Activated CD4-positive, CD25-positive, alpha-beta regulatory T cell treated with anti-CD3 and anti-CD28 coated beads, Interleukin-2, amount 50 U/mL, for 72 hours (primary cell): ENCODE measurements around the gene HTR4.
"Not testable (repeated sequence)": the region's sequence is repeated elsewhere in the genome, so short reads cannot be mapped to it uniquely, and the experiment has no call there.

Source experiments
- DNase-seq: peaks from one replicate; pipeline ENCODE4 v3.0.0; 2021

HTR4 gene

GRCh38 chr5:148653836-148654781 lies at the start of gene HTR4:
Gene HTR4 (minus strand): TSS chr5:148654527. CDS start chr5:148637014, 17,513 bp downstream.
- DNase-seq: no peak

- DNase-seq: no peak
These were observed 47.8 kb upstream of the HTR4 start for GRCh38 chr5:148702019-148702596.

DNA sequence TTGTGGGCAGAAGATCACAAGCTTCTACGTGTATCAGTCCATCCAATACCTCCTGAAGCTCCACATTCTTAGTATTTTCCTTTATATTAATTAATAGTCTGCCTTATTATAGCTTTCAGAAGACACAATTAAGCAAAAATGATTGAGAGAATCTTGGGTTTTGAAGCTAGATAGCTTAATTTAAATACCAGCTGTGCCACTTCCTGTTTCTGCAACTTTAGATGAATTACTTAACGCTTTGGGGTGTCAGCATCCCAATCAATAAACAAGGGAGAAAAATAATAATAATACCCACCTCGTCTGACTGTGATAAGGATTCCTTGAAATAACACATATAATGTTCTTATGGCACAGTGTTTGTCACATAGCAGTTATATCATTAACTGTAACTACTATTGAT lies 44.7 kb upstream of the HTR4 start:
- no peak for DNase-seq

GRCh38 chr5:148697809-148698196 lies 43.5 kb upstream of the HTR4 start:
- no peak for DNase-seq

- no peak for DNase-seq
These were observed 43.0 kb upstream of the HTR4 start for GRCh38 chr5:148697180-148697808.

GRCh38 chr5:148696187-148697036 lies 42.1 kb upstream of the HTR4 start:
- DNase-seq: no peak

DNA sequence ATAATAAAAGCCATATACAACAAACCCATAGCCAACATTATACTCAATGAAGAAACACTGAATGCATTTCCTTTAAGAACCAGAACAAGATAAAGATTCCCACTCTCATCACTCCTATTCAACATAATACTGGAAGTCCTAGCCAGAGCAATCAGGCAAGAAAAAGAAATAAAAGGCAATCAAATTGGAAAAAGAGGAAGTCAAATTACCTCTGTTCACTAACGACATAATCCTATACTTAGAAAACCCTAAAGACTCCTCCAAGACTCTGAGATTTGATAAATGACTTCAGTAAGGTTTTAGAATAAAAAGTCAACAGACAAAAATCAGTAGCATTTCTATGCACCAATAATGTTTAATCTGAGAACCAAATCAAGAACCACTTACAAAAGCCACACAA lies 36.6 kb upstream of the HTR4 start:
- DNase-seq: no peak

DNA sequence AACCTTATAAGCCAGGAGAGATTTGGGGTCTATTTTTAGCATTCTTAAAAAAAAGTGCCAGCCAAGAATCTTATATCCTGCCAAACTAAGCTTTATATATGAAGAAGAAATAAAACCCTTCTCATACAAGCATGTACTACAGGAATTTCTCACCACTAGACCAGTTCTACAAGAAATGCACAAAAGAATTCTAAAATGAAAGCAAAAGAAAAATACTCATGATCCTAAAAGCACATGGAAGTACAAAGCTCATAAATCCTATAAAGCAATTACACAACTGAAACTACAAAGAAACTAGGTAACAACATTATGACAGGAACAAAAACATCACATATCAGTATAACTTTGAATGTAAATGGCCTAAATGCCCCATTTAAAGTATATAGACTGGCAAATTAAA lies 34.5 kb upstream of the HTR4 start:
- no peak for DNase-seq

- DNase-seq: no peak
These were observed 33.5 kb upstream of the HTR4 start for GRCh38 chr5:148687871-148688270.

GRCh38 chr5:148687427-148687826 lies 33.1 kb upstream of the HTR4 start:
- DNase-seq: no peak

DNA sequence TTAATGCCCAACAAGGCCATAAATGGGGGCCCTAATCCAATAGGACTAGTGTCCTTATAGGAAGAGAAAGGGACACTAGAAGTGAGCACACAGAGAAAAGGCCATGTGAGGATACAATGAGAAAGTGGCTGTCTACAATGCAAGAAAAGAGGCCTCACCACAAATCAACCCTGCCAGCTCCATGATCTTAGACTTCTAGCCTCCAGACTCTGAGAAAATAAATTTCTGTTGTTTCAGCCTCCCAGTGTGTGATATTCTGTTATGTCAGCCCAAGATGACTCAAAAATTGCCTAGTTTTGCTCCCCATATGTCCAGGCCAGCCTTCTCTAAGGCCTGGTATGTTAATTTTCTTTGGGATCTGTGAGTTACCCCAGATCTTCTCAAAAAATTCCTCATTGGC lies 32.3 kb upstream of the HTR4 start:
- no peak for DNase-seq

DNA sequence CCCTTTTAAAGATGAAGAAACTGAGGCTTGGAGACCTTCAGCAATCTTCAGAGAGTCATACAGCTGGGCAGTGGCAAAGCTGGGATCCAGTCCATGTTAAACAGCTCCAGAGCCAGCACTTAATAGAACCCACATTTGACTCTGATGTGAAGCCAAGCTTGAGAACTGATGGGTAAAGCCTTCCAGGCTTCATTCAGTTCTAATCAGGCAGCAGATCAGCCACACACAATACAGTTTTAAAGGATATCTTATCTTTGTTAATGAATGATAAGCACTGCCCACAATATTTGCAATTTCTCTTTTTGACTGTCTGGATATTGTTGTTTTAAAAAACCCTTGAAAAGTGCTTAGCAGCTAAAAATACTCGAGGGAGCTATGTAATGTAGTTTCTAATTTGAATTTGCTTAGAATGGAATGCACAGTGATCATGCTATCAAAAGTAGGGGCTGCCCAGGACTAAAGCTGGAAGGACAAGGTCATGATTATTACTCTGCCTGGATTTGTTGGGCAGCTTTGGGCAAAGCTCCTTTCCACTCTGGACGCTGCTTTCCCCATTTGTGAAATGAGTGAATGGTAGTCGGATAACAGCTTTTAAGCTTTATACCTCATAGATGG lies 31.3 kb upstream of the HTR4 start:
- no peak for DNase-seq

DNA sequence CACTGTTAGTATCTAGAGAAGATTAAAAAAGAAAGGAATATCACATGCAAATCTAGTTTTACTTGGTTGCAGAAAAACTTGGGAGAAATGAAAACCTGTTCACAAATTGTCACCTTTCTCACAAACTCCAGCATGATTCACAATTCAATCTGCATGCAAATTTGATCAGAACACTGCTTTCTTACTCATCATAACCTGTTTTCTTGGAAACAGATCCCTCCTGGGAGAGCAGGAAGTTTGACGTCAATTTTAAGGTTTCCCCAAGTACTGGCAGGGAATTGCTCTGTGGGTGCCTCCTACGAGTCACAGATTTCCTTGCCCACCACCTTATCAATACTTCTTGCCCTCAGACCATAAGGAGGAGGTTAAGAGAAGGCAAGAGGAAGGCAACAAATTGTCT lies 30.2 kb upstream of the HTR4 start:
- DNase-seq: no peak

- no peak for DNase-seq
These were observed 29.3 kb upstream of the HTR4 start for GRCh38 chr5:148683651-148684050.

DNA sequence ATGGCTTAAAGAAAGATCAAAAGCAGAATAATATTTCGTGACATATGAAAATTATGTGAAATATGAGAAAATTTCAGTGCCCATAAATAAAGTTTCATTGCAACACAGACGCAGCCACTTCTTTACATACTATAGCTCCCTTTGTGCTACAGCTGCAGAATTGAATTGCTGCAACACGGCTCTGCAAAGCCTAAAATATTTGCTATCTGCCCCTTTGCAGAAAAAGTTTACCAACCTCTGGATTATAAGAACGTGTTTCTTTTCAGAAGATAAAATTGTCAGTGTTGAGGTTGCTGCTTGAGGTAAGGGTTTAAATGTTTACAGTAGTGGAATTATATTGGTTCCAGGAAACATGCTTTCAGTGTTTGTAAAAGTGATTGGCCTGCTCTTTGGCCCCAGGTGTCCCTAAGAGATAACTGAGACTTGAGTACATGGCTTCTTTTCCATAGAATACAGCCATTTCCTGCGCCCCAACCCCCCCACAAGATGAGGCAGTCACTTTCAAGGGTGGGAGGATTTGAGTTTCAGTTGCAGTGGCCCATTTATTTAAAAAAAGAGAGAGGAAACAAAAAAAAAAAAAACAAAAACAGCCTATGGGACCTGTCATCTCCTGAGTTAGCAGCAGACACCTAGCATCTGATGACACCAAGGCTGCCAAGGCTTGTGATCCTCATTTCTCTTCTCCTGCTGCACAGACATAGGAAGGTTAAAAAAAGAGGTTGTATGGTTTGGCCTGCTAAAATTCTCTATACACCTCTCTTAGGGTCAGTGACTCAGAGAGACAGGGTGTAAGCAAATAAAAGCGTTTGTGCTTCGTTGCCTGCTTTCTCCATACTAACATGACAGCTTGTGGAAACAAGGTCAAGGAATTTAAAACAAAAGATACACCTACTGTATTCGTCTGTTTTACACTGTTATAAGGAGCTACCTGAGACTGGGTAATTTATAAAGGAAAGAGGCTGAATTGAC lies 28.0 kb upstream of the HTR4 start:
- no peak for DNase-seq

DNA sequence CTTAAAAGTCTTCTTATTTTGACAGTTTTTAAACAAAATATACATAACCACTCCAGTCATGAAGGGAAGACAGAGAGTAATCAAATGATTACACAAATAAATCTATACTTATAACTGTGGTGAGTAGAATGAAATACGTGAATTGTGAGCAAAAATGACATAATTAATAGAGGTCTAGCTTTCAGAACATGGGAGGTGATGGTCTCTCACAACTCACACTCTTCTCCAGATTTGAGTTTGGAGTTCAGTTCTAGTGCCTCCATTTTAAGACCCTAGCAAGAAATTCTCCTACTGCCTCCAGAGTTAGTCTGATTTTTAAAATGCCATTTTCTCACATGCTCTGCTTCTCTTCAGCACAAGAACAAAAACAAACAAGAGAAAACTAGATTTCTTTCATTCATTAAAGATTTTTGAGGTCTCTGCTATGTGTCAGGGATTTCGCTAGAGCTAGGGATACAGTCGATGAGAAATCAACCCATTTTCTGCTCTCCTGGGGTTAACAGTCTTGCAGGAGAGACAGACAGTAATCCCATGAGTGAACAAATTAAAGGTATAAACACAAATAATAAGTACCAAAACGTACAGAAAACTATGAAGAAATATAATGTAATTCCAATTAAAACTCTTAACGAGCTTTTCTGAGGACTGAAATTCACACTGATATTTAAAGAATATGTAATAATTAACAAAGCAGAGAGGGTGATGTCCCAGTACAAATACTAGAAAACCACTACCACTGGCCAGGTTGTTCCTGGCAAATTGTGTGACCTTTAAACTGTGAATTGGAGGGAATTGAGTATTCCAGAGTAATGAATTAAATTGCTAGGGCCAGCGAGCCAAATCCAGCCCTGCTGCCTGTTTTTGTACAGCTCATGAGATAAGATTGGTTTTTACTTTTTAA lies 27.1 kb upstream of the HTR4 start:
- DNase-seq: no peak

GRCh38 chr5:148673704-148674103 lies 19.4 kb upstream of the HTR4 start:
- DNase-seq: not testable (repeated sequence)

DNA sequence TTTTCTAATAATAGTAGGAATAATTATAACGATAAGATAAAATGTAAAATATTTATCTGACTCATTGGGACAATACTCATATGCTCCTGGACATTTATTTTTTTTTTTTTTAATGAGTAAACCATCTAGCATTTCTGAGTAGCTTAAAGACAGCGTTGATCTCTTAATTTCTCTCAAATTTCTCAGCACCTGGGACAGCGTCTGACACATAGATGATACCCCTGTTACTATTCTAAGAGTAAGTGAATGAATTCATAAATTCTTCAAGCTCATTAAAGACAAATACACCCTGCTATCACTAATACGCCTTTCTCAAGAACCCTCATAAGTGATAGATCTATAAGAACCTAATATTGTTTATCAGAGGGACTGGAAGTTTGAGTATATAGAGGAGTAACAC lies 12.0 kb upstream of the HTR4 start:
- no peak for DNase-seq

- DNase-seq: no peak
These were observed 11.1 kb upstream of the HTR4 start for GRCh38 chr5:148665431-148665830.

GRCh38 chr5:148663509-148663908 lies 9.2 kb upstream of the HTR4 start:
- no peak for DNase-seq
